ENCODE data around the gene UAP1.

DNA sequence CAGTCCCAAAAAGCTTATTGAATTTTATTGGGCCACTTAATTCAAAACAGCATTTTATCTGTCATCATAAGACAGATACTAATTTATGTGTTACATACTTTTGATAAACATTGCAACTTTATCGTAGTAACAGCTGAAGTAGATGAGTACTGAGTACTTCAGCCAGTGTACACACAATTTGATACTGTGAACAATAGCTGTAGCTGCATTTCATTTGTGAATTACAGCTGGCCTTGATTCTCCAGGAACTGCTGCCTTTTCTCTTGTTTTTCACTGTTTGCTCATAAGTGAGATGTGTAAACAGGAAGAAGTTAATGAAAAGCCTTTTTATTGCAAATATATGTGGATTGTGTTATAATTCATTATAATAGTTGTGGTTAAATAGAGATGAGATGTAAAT, 10.2 kb downstream of the UAP1 start:
- TF ChIP-seq, protein P1, sequence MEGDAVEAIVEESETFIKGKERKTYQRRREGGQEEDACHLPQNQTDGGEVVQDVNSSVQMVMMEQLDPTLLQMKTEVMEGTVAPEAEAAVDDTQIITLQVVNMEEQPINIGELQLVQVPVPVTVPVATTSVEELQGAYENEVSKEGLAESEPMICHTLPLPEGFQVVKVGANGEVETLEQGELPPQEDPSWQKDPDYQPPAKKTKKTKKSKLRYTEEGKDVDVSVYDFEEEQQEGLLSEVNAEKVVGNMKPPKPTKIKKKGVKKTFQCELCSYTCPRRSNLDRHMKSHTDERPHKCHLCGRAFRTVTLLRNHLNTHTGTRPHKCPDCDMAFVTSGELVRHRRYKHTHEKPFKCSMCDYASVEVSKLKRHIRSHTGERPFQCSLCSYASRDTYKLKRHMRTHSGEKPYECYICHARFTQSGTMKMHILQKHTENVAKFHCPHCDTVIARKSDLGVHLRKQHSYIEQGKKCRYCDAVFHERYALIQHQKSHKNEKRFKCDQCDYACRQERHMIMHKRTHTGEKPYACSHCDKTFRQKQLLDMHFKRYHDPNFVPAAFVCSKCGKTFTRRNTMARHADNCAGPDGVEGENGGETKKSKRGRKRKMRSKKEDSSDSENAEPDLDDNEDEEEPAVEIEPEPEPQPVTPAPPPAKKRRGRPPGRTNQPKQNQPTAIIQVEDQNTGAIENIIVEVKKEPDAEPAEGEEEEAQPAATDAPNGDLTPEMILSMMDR (IDR thresholded peaks at IDR 0.05) = no peak
- TF ChIP-seq EZH2 (IDR thresholded peaks at IDR 0.05; ENCODE audit: borderline replicate concordance, insufficient read depth, low read depth, low read length, poor library complexity, severe bottlenecking) = no peak
